GM10248 (cell line): ENCODE measurements around the gene TPSG1.

ENCODE experiments used
- CTCF ChIA-PET: fragments of 300-600 bp; sonication (Branson Sonifier 250); formaldehyde crosslinking; extraction: SDS; loops from one replicate; lab custom pipeline; 2021; ENCODE audit warnings: antibody characterized with exemption; lab: Yijun Ruan, JAX
- POLR2A ChIA-PET: fragments of 350-650 bp; sonication (Branson Sonifier 250); formaldehyde crosslinking; extraction: SDS; loops from one replicate; lab custom pipeline; 2020; ENCODE audit warnings: antibody characterized with exemption; lab: Yijun Ruan, JAX
- DNase-seq: peaks from one replicate; pipeline ENCODE4 v3.0.0; 2012; ENCODE audit errors: extremely low spot score
- TF ChIP-seq, protein P1 (sequence below): IDR thresholded peaks from 2 replicates; pipeline ENCODE4 v1.5.1; 2012; ENCODE audit warnings: mild to moderate bottlenecking, low read depth; ENCODE audit errors: extremely low read depth, missing control alignments, control extremely low read depth

TPSG1 gene

DNA sequence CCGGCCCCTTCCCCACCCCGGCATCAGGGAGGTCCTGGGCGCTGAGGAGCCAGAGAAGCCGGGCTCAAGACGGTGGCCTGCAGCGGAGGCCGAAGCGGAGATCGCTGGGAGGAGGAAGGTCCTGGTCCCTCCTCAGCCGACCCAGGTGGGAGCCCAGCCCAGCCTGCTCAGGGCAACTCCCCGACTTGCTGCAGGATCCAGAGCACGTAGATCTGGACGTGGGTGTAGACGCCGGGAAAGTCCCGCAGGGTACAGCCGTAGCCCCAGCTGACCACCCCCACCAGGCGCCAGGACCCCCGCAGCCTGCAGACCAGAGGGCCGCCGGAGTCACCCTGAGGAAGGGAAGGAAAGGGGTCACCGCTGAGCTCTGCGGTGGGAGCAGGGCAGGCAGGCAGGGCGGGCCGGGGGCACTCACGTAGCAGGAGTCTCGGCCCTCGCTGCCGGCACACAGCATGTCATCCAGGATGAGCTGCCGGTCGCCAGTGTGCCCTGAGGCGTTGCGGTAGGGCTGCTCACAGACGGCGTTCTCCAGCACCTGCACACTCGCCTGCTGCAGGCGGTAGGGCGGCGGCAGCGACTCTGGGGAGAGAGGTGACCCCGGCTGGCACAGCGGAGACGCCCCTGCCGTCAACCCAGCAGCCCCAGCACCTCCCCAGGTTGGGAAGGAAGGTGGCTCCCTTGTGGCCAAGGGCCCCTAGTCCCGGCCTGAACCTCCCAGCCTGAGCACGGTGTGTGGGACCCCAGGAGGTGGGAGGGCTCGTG lies 36.2 kb upstream of the TPSG1 start:
- TF ChIP-seq, protein P1, sequence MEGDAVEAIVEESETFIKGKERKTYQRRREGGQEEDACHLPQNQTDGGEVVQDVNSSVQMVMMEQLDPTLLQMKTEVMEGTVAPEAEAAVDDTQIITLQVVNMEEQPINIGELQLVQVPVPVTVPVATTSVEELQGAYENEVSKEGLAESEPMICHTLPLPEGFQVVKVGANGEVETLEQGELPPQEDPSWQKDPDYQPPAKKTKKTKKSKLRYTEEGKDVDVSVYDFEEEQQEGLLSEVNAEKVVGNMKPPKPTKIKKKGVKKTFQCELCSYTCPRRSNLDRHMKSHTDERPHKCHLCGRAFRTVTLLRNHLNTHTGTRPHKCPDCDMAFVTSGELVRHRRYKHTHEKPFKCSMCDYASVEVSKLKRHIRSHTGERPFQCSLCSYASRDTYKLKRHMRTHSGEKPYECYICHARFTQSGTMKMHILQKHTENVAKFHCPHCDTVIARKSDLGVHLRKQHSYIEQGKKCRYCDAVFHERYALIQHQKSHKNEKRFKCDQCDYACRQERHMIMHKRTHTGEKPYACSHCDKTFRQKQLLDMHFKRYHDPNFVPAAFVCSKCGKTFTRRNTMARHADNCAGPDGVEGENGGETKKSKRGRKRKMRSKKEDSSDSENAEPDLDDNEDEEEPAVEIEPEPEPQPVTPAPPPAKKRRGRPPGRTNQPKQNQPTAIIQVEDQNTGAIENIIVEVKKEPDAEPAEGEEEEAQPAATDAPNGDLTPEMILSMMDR: no peak

DNA sequence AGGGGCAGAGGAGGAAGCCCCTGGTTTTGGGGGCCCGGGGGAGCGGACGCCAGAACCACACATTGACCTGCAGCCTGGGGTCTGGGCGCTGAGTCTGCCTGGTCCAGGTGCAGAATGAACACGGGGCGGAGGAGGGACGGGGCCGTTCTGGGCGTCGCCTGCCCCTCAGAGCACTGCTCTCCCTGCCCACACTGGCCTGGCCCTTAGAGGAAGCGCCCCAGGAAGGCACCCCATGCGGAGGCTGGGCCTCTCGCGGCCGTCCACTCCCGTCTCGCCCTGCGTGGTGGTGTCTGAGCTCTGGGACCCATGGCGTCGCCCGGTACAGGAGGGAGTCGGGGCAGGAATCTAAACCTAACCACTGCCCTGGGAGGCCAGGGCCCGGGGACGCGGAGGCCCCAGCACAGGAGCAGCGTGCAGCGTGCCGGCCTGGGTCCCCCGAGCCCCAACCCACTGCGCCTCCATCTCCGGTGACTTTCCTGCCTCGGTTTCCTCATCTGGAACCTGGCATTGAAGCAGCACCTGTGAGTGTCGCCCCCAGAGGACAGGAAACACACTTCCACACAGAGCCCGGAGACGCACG lies 35.1 kb upstream of the TPSG1 start:
- ChIA-PET POLR2A (no interaction called here), CTCF (no interaction called here)
- no peak for DNase-seq
- TF ChIP-seq, protein P1: no peak

More for the DNA sequence above, 36.2 kb upstream of the TPSG1 start:
- ChIA-PET CTCF (interaction anchor here (0.9 kb wide), 1 partner anchor 16 kb away, joined by 3 read pairs; no protein-coding TSS in a partner anchor), POLR2A (no interaction called here)
- no peak for DNase-seq

DNA sequence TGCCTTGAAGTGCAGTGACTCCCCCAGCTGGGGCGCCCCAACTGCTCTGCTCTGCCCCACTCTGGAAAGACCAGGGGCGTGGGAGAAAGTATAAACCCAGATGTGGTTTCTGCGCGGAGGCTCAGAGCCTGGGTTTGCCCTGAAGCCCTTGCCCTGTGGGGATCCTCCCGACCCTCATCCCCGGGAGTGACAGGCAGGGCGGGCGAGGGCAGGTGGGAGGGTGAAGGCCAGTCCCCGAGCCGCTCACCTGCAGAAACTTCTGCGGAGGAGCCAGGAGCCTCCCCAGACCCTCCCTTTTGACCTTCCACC lies 34.6 kb upstream of the TPSG1 start:
- POLR2A ChIA-PET: no interaction called here
- CTCF ChIA-PET: no interaction called here
- TF ChIP-seq, protein P1: no peak

DNA sequence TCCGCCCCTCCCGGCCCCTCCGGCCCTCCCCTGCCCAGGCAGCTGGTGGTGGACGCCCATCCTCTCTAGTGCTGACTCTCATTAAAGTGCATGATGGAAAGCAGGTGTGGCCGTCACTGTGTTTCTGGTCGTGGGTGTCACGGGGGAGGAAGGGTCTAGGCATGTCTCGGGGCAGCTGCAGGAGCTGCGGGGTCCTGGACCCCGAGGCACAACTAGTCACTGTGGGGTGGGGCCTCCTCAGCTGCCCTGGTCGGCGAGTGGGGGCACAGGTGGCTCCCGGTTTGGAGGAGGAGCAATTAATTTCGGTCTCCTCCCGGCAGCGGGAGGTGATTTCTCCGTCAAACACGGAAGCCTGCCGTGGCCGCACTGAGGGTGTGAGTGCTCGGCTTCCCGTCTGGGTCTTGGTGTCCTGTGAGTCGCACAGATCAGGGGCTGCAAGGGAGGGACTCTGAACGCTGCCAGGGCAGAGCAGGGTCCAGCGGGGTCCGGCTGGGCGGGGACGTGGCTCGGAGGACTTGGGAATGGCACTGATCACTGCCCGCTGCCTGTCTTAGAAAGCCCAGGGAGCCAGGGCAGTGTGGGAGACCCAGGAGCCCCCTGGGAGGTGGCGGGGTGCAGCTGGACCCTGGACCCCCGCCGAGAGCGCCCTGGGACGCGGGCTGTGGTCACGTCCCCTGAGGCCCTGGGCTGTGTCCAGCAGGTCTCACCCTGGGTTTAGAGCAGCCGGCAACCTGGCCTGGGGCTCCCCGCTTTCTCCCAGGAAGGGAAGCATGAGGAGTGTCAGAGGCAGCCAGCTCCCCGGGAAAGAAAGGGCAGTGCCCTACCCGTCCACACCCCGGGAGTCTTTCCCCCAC lies 34.1 kb upstream of the TPSG1 start:
- no peak for DNase-seq
- TF ChIP-seq, protein P1: no peak
- POLR2A ChIA-PET: no interaction called here
- CTCF ChIA-PET: no interaction called here

More for the DNA sequence above, 34.6 kb upstream of the TPSG1 start:
- no peak for DNase-seq

DNA sequence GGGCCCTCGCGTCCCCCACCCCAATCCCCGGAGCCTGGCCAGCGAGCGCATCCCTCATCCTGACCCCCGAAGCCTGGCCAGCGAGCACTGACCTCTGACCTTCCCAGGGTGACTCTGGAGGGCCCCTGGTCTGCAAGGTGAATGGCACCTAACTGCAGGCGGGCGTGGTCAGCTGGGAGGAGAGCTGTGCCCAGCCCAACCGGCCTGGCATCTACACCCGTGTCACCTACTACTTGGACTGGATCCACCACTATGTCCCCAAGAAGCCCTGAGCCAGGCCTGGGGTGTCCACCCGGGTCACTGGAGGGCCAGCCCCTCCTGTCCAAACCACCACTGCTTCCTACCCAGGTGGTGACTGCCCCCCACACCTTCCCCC lies 33.1 kb upstream of the TPSG1 start:
- ChIA-PET POLR2A (no interaction called here), CTCF (no interaction called here)
- TF ChIP-seq, protein P1: no peak
- no peak for DNase-seq

DNA sequence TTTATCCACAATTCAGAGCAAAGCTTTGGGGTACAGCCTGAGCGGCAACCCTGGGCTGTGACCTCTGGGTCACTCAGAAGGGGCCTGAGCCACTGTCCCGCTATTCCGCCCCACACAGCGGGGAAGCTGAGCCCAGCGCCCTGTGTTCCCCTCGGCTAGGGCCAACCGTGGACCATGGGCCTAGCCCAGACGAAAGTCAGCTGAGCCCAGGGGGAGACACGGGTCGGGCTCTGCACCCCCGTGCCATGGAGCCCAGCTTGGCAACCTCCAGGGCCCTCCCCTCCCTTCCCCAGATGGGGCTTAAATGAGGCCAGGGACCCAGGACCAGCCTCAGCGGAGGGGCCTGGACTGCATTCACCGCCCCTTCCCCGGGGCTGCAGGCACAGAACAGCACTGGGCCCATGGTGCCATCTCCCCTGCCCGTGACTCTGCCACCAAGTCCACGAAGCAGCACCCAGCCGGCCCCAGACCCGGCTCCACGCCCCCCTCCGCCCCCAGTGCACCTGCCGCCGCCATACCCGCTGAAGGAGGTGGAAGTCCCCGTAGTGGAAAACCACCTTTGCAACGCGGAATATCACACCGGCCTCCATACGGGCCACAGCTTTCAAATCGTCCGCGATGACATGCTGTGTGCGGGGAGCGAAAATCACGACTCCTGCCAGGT lies 32.6 kb upstream of the TPSG1 start:
- TF ChIP-seq, protein P1: no peak
- no peak for DNase-seq
- ChIA-PET POLR2A (no interaction called here), CTCF (no interaction called here)
